Stimulated activated effector memory CD8-positive, alpha-beta T cell treated with anti-CD3 and anti-CD28 coated beads, Interleukin-12 subunit alpha, Interleukin-12 subunit beta, amount 100 ng/mL, for 72 hours (primary cell): ENCODE results near the gene ARHGAP15.

Experiments used
- ATAC-seq: fragments of 150-1000 bp; cut with Tn5 transposase; 2 replicates; pipeline ENCODE4 v1.10.0; 2021
- DNase-seq, 2 donors: peaks; one replicate each; pipeline ENCODE4 v3.0.0; 2021 to 2022; ENCODE audit warnings: low spot score in 2 of 2
- H3K27ac Mint-ChIP-seq: one replicate; pipeline ENCODE4 v1.8.0; 2022; ENCODE audit warnings: mild to moderate bottlenecking, mixed read lengths
- H3K36me3 Mint-ChIP-seq: one replicate; pipeline ENCODE4 v1.8.0; 2022; ENCODE audit warnings: mild to moderate bottlenecking, mixed read lengths
- H3K4me1 Mint-ChIP-seq: one replicate; pipeline ENCODE4 v1.8.0; 2022; ENCODE audit warnings: mixed read lengths
- H3K4me3 Mint-ChIP-seq: one replicate; pipeline ENCODE4 v1.8.0; 2022; ENCODE audit warnings: mild to moderate bottlenecking, mixed read lengths
- H3K9me3 Mint-ChIP-seq: one replicate; pipeline ENCODE4 v1.8.0; 2022; ENCODE audit warnings: mixed read lengths

ARHGAP15 gene

DNA sequence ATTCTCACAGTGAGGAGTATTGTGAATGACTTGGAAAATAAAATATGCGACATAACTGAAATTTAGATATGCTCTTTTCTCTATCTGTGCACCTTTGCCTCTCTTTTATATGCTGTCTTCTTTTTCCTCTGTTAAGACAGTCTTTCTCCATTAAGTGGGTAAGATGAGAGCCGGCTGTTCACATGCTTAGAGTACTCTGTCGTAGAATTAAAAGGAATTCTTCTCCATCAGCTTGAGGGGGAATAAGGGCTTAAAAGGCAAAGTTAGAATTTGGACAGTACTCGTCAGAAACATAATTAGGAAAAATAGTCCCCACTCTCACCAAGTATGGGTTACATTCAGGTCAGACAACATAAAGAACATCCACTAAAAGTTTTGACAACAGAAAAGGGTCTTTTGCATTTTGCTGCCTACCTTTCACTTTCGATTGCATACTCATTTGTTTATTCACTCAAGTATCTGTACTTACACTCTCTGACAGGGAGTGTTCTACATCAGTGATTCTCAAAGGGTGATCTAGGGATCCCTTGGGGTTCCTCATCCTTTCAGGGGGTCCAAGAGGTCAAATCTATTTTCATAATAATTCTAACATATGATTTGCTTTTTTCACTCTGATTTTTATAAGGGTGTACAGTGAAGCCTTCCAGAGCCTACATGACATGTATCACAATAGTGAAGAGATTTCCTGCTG is 48.0 kb downstream of the ARHGAP15 start:
- H3K27ac Mint-ChIP-seq = peak overlapping the region; percentile 95
- DNase-seq (no peak), ATAC-seq (peak; percentile 82)
- peaks cover 3% of the 10 kb centered on the region for H3K9me3 Mint-ChIP-seq
- peak overlapping the region; percentile 64 for H3K4me3 Mint-ChIP-seq
- peaks cover 39% of the 10 kb centered on the region for H3K4me1 Mint-ChIP-seq
- no peaks in the 10 kb centered on the region for H3K36me3 Mint-ChIP-seq

DNA sequence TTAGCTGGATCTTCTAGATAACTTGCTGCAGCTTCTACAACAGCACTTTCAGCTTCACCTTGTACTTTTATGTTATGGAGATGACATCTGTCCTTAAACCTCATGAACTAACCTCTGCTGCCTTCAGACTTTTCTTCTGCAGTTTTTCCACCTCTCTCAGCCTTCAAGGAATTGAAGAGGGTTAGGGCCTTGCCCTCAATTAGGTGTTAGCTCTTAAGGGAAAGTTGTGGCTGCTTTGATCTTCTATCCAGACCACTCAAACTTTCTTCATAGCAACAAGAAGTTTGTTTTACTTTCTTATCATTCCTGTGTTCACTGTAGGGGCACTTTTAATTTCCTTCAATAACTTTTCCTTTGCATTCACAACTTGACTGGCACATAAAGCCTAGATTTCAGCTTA is 52.3 kb downstream of the ARHGAP15 start:
- Mint-ChIP-seq H3K36me3 (no peaks in the 10 kb centered on the region), H3K4me1 (peaks cover 55% of the 10 kb centered on the region), H3K27ac (no peak overlapping the region), H3K4me3 (no peak overlapping the region), H3K9me3 (peaks cover 3% of the 10 kb centered on the region)
- ATAC-seq = no peak
- DNase-seq = no peak

DNA sequence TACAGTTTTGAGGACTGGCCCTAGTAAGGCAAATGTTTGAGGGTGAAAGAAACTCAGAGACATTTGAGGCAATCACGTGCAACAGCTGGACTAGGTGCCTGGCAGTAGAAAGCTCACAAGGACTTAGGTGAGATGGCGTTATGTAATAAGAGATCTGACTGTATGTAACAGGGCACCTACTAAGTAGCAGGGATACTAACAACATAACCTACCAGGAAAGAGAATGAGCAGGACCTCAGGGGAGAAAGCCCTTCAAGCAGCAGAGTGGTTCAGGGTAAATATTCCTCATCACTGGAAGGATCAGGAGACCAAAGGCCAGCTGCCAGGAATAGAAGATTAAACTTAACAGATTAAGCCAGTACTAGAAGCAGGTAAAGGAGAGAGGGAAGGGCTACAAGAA is 53.4 kb downstream of the ARHGAP15 start:
- H3K27ac Mint-ChIP-seq = peak overlapping the region; percentile 1
- ATAC-seq (no peak), DNase-seq (no peak)
- no peak overlapping the region for H3K4me3 Mint-ChIP-seq
- H3K36me3 Mint-ChIP-seq = no peaks in the 10 kb centered on the region
- peaks cover 44% of the 10 kb centered on the region for H3K4me1 Mint-ChIP-seq
- peaks cover 3% of the 10 kb centered on the region for H3K9me3 Mint-ChIP-seq

- Mint-ChIP-seq H3K4me1 (peaks cover 44% of the 10 kb centered on the region), H3K27ac (no peak overlapping the region), H3K9me3 (peaks cover 3% of the 10 kb centered on the region), H3K4me3 (no peak overlapping the region), H3K36me3 (peaks cover 4% of the 10 kb centered on the region)
- DNase-seq = peak in 1 of 2 donors; percentile 71
- ATAC-seq = peak; percentile 97
Measured at GRCh38 chr2:143183804-143184463, 54.7 kb downstream of the ARHGAP15 start.

DNA sequence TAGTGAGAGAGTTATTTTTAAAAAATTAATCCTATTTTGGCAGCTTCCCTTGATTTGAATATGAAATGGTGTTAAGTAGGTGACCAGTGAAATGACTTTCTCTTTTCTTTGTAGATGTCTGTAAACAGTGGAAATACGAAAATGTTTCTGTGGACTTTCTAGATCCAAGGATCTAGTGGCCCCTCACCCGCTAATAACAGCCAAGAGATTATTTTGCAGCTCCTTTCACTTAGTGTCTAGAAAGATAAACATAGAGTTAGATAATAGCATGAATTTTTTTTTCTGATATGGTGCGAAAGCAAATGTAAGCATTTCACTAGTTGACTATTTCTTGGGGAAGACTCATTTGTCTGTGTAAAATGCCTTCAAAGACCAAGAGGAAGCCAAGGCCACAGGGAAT is 57.7 kb downstream of the ARHGAP15 start:
- Mint-ChIP-seq H3K27ac (no peak overlapping the region), H3K4me1 (peaks cover 37% of the 10 kb centered on the region)
- ATAC-seq = no peak

GRCh38 chr2:143190431-143190830 is 61.2 kb downstream of the ARHGAP15 start:
- no peak overlapping the region for H3K4me3 Mint-ChIP-seq
- H3K9me3 Mint-ChIP-seq = no peaks in the 10 kb centered on the region
- no peak overlapping the region for H3K27ac Mint-ChIP-seq
- H3K36me3 Mint-ChIP-seq = peaks cover 17% of the 10 kb centered on the region
- DNase-seq (no peak), ATAC-seq (no peak)
- peaks cover 15% of the 10 kb centered on the region for H3K4me1 Mint-ChIP-seq

More for the DNA sequence above, 57.7 kb downstream of the ARHGAP15 start:
- H3K4me3 Mint-ChIP-seq = no peak overlapping the region
- no peak for DNase-seq
- H3K9me3 Mint-ChIP-seq = no peaks in the 10 kb centered on the region
- peaks cover 17% of the 10 kb centered on the region for H3K36me3 Mint-ChIP-seq

DNA sequence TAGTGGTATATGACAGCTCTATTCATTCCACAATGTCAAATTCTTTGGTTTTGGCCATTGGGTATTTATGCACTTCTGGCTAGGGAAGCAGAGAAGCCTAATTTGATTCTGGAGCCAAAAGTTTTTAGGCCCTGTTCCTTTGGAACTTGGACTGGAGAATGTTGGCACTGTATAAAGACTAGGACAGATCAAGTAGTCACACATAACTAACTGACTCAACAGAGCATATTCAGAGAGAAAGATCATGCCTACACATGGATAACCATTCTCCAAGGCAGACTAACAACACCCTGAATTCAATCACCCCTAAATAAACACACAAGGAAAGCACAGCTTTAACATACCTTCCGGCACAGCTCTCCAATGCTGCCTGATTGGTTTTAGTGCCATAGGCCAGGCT is 62.9 kb downstream of the ARHGAP15 start:
- Mint-ChIP-seq H3K27ac (no peak overlapping the region), H3K9me3 (no peaks in the 10 kb centered on the region), H3K36me3 (peaks cover 17% of the 10 kb centered on the region), H3K4me1 (peaks cover 10% of the 10 kb centered on the region), H3K4me3 (no peak overlapping the region)
- ATAC-seq = no peak
- DNase-seq = no peak

- DNase-seq = no peak
- Mint-ChIP-seq H3K36me3 (peaks cover 17% of the 10 kb centered on the region), H3K9me3 (no peaks in the 10 kb centered on the region), H3K4me1 (peaks cover 10% of the 10 kb centered on the region), H3K4me3 (no peak overlapping the region), H3K27ac (no peak overlapping the region)
- ATAC-seq = no peak
Measured at GRCh38 chr2:143192716-143193115, 63.5 kb downstream of the ARHGAP15 start.

GRCh38 chr2:143193121-143193520 is 63.9 kb downstream of the ARHGAP15 start:
- DNase-seq = no peak
- Mint-ChIP-seq H3K4me1 (peaks cover 10% of the 10 kb centered on the region), H3K9me3 (no peaks in the 10 kb centered on the region), H3K4me3 (no peak overlapping the region), H3K27ac (no peak overlapping the region), H3K36me3 (peaks cover 17% of the 10 kb centered on the region)
- ATAC-seq = no peak

DNA sequence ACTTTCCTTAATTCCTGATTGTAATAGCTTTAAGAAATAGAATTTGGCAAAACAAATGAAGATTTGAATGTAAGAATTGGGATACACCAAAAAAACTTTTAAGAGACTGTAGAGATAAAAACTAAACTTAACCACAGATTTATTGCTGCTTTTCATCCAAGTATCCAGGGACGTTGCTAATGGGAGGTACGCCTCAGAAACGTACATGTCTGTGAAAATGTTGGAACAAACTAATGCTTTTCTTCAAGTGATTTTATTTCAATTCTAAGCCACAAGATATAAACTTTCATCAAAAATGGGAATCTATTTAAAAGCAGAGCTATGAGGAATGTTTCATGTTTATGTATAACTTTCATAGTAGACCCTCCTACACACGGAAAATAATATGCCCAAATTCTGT is 66.3 kb downstream of the ARHGAP15 start:
- H3K9me3 Mint-ChIP-seq = no peaks in the 10 kb centered on the region
- ATAC-seq (no peak), DNase-seq (no peak)
- no peak overlapping the region for H3K4me3 Mint-ChIP-seq
- peaks cover 10% of the 10 kb centered on the region for H3K4me1 Mint-ChIP-seq
- no peak overlapping the region for H3K27ac Mint-ChIP-seq
- H3K36me3 Mint-ChIP-seq = no peaks in the 10 kb centered on the region

- Mint-ChIP-seq H3K27ac (peak overlapping the region; percentile 82), H3K4me1 (peaks cover 32% of the 10 kb centered on the region), H3K4me3 (no peak overlapping the region), H3K36me3 (peaks cover 47% of the 10 kb centered on the region), H3K9me3 (no peaks in the 10 kb centered on the region)
- no peak for DNase-seq
- ATAC-seq = no peak
Measured at GRCh38 chr2:143204062-143204461, 74.8 kb downstream of the ARHGAP15 start.

DNA sequence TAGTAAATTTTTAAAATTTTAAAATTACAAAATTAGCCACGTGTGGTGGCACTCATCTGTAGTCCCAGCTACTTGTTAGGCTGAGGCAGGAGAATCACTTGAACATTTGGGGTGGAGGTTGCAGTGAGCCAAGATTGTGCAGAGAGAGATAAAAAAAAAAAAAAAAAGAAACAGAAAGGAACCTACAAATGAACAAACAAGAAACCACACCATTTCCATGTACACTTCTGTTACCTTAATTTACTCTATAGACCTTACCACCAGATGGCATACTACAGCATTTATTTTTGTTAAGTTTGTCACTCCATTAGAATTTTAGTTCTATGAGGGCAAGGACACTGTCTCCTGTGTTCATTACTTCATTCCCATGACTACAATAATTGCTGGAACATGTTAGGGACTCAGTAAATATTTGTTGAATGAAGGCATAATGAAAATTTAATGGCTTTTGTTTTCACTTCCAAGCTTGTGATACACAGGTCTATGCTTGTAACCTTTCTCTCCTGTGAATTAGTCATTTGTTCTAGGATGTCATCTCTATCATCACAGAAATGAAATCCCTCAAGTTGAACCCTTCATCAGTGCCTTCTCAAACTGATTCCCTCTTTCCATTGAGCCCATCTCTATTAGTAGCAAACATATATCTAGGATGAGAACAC is 76.0 kb downstream of the ARHGAP15 start:
- peaks cover 32% of the 10 kb centered on the region for H3K4me1 Mint-ChIP-seq
- ATAC-seq = peak; percentile 73
- H3K9me3 Mint-ChIP-seq = no peaks in the 10 kb centered on the region
- H3K27ac Mint-ChIP-seq = peak overlapping the region; percentile 82
- H3K4me3 Mint-ChIP-seq = no peak overlapping the region
- DNase-seq = no peak
- H3K36me3 Mint-ChIP-seq = peaks cover 57% of the 10 kb centered on the region

GRCh38 chr2:143209570-143210445 is 80.6 kb downstream of the ARHGAP15 start:
- Mint-ChIP-seq H3K27ac (no peak overlapping the region), H3K4me3 (no peak overlapping the region), H3K4me1 (peaks cover 12% of the 10 kb centered on the region), H3K9me3 (no peaks in the 10 kb centered on the region), H3K36me3 (peaks cover 24% of the 10 kb centered on the region)
- no peak for DNase-seq
- no peak for ATAC-seq

- H3K27ac Mint-ChIP-seq = no peak overlapping the region
- H3K36me3 Mint-ChIP-seq = peaks cover 25% of the 10 kb centered on the region
- H3K4me1 Mint-ChIP-seq = peaks cover 7% of the 10 kb centered on the region
- no peaks in the 10 kb centered on the region for H3K9me3 Mint-ChIP-seq
- no peak for DNase-seq
- ATAC-seq = no peak
- no peak overlapping the region for H3K4me3 Mint-ChIP-seq
Measured at GRCh38 chr2:143210446-143210819, 81.2 kb downstream of the ARHGAP15 start.

DNA sequence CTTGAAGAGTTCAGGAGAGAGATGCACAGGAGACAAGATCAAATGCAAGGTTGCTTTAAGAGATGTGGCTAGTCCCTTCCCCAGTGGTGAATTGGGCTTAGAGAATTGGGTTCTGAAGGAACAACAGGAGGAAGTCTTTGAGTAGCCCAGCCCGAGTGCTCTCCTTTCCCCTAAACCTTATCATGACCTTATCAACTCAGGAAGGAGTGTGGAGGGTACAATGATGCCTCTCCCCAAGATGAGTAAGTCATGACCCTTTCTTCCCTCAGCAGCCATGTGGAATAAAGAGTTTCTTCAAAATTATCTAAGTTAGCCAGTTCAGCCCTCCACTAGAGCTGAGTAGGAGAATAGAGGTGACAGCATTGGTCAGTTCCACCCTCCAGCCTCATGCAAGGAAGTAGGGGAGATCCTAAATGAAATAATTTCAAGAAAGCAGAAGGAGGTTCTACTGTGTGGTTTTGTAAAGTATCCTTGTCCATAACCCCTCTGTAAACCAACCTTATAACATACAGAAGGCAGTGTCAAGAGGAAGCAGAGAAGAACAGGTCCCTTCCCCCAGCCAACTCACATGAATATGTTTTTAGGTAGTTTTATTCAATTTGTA is 88.4 kb downstream of the ARHGAP15 start:
- DNase-seq (no peak), ATAC-seq (no peak)
- peaks cover 17% of the 10 kb centered on the region for H3K4me1 Mint-ChIP-seq
- H3K36me3 Mint-ChIP-seq = peaks cover 30% of the 10 kb centered on the region
- H3K27ac Mint-ChIP-seq = peak overlapping the region; percentile 32
- H3K9me3 Mint-ChIP-seq = no peaks in the 10 kb centered on the region
- no peak overlapping the region for H3K4me3 Mint-ChIP-seq
